ENCODE data around the gene ENSA. TPM values are rescaled to one million over a fixed set of nuclear protein-coding genes. Genes with fewer than 3 reads are reported as not detected.
A peak's percentile ranks its signal among the peaks of the same experiment; 100 is the strongest.
"Not testable (repeated sequence)": the region's sequence is repeated elsewhere in the genome, so short reads cannot be mapped to it uniquely, and the experiment has no call there.

The ENSA gene
- total RNA-seq, 1 donor, result 66.6 TPM

- Histone ChIP-seq H3K79me2 (ENCODE audit: insufficient read depth, low read length) (peaks cover 5% of the 10 kb centered on the region), H3K4me2 (ENCODE audit: insufficient read depth, low read length) (peak overlapping the region; percentile 19)
Observed at GRCh38 chr1:150612014-150612345, 17.4 kb downstream of the ENSA start.

GRCh38 chr1:150610576-150610975, 18.8 kb downstream of the ENSA start:
- H3K79me2 ChIP-seq (ENCODE audit: insufficient read depth, low read length), result peaks cover 4% of the 10 kb centered on the region
- no peak overlapping the region for H3K4me2 ChIP-seq (ENCODE audit: insufficient read depth, low read length)

More at GRCh38 chr1:150612014-150612345, 17.4 kb downstream of the ENSA start:
- H3K9me3 ChIP-seq (ENCODE audit: low read depth, low read length), result no peaks in the 10 kb centered on the region
- no peak for TF ChIP-seq CTCF (IDR thresholded peaks at IDR 0.05; ENCODE audit: extremely low read depth, low read depth, low read length)
- peaks cover 12% of the 10 kb centered on the region for H3K36me3 ChIP-seq (ENCODE audit: insufficient read depth, low read length)
- H3K4me3 ChIP-seq (ENCODE audit: insufficient read depth, low read length), result no peak overlapping the region
- peaks cover 37% of the 10 kb centered on the region for H3K4me1 ChIP-seq (ENCODE audit: insufficient read depth, low read length)
- no peaks in the 10 kb centered on the region for H4K20me1 ChIP-seq (ENCODE audit: insufficient read depth, low read length)
- H3K27ac ChIP-seq (ENCODE audit: low read depth, low read length), result peak overlapping the region; percentile 92
- DNase-seq (ENCODE audit: insufficient read length, low spot score, missing footprints), result no peak
- no peak overlapping the region for H2AFZ ChIP-seq (ENCODE audit: low read length)
- no peaks in the 10 kb centered on the region for H3K27me3 ChIP-seq (ENCODE audit: insufficient read depth, low read length)

GRCh38 chr1:150609732-150610131, 19.7 kb downstream of the ENSA start:
- no peak for TF ChIP-seq CTCF (IDR thresholded peaks at IDR 0.05; ENCODE audit: extremely low read depth, low read depth, low read length)
- no peak overlapping the region for H3K4me3 ChIP-seq (ENCODE audit: insufficient read depth, low read length)
- DNase-seq (ENCODE audit: insufficient read length, low spot score, missing footprints), result no peak
- no peaks in the 10 kb centered on the region for H3K27me3 ChIP-seq (ENCODE audit: insufficient read depth, low read length)
- H3K36me3 ChIP-seq (ENCODE audit: insufficient read depth, low read length), result no peaks in the 10 kb centered on the region
- H2AFZ ChIP-seq (ENCODE audit: low read length), result no peak overlapping the region
- peaks cover 42% of the 10 kb centered on the region for H3K4me1 ChIP-seq (ENCODE audit: insufficient read depth, low read length)
- H3K4me2 ChIP-seq (ENCODE audit: insufficient read depth, low read length), result no peak overlapping the region
- no peaks in the 10 kb centered on the region for H3K9me3 ChIP-seq (ENCODE audit: low read depth, low read length)
- peaks cover 3% of the 10 kb centered on the region for H3K79me2 ChIP-seq (ENCODE audit: insufficient read depth, low read length)
- H3K27ac ChIP-seq (ENCODE audit: low read depth, low read length), result peak overlapping the region; percentile 47
- H4K20me1 ChIP-seq (ENCODE audit: insufficient read depth, low read length), result no peaks in the 10 kb centered on the region

More at GRCh38 chr1:150610576-150610975, 18.8 kb downstream of the ENSA start:
- Histone ChIP-seq H2AFZ (ENCODE audit: low read length) (no peak overlapping the region), H3K27ac (ENCODE audit: low read depth, low read length) (peak overlapping the region; percentile 92), H3K9me3 (ENCODE audit: low read depth, low read length) (no peaks in the 10 kb centered on the region), H3K27me3 (ENCODE audit: insufficient read depth, low read length) (no peaks in the 10 kb centered on the region), H3K36me3 (ENCODE audit: insufficient read depth, low read length) (peaks cover 3% of the 10 kb centered on the region), H3K4me3 (ENCODE audit: insufficient read depth, low read length) (no peak overlapping the region), H4K20me1 (ENCODE audit: insufficient read depth, low read length) (no peaks in the 10 kb centered on the region), H3K4me1 (ENCODE audit: insufficient read depth, low read length) (peaks cover 37% of the 10 kb centered on the region)
- DNase-seq (ENCODE audit: insufficient read length, low spot score, missing footprints), result no peak
- no peak for TF ChIP-seq CTCF (IDR thresholded peaks at IDR 0.05; ENCODE audit: extremely low read depth, low read depth, low read length)

GRCh38 chr1:150606463-150607142, 22.8 kb downstream of the ENSA start:
- Histone ChIP-seq H4K20me1 (ENCODE audit: insufficient read depth, low read length) (no peaks in the 10 kb centered on the region), H3K27ac (ENCODE audit: low read depth, low read length) (no peak overlapping the region), H3K9me3 (ENCODE audit: low read depth, low read length) (no peaks in the 10 kb centered on the region), H3K4me2 (ENCODE audit: insufficient read depth, low read length) (no peak overlapping the region), H3K4me1 (ENCODE audit: insufficient read depth, low read length) (peaks cover 27% of the 10 kb centered on the region), H3K27me3 (ENCODE audit: insufficient read depth, low read length) (no peaks in the 10 kb centered on the region), H3K4me3 (ENCODE audit: insufficient read depth, low read length) (no peak overlapping the region), H2AFZ (ENCODE audit: low read length) (no peak overlapping the region), H3K79me2 (ENCODE audit: insufficient read depth, low read length) (peaks cover 6% of the 10 kb centered on the region), H3K36me3 (ENCODE audit: insufficient read depth, low read length) (no peaks in the 10 kb centered on the region)
- TF ChIP-seq CTCF (IDR thresholded peaks at IDR 0.05; ENCODE audit: extremely low read depth, low read depth, low read length), result no peak
- DNase-seq (ENCODE audit: insufficient read length, low spot score, missing footprints), result no peak

GRCh38 chr1:150605451-150605731, 24.0 kb downstream of the ENSA start:
- DNase-seq (ENCODE audit: insufficient read length, low spot score, missing footprints); H3K9me3 ChIP-seq (ENCODE audit: low read depth, low read length); H4K20me1 ChIP-seq (ENCODE audit: insufficient read depth, low read length); H2AFZ ChIP-seq (ENCODE audit: low read length); H3K4me3 ChIP-seq (ENCODE audit: insufficient read depth, low read length); H3K36me3 ChIP-seq (ENCODE audit: insufficient read depth, low read length); H3K4me2 ChIP-seq (ENCODE audit: insufficient read depth, low read length); H3K27me3 ChIP-seq (ENCODE audit: insufficient read depth, low read length); H3K79me2 ChIP-seq (ENCODE audit: insufficient read depth, low read length): not testable (repeated sequence)
- peak overlapping the region; percentile 93 for H3K27ac ChIP-seq (ENCODE audit: low read depth, low read length)
- peaks cover 17% of the 10 kb centered on the region for H3K4me1 ChIP-seq (ENCODE audit: insufficient read depth, low read length)
